Measurements from ENCODE around the gene RPTOR. TPM values are rescaled to one million over a fixed set of nuclear protein-coding genes. Genes with fewer than 3 reads are reported as not detected.

RPTOR gene
- total RNA-seq, 4 donors from 2014 or later, result 34.1 to 65.8 (median 43.6) TPM

DNA sequence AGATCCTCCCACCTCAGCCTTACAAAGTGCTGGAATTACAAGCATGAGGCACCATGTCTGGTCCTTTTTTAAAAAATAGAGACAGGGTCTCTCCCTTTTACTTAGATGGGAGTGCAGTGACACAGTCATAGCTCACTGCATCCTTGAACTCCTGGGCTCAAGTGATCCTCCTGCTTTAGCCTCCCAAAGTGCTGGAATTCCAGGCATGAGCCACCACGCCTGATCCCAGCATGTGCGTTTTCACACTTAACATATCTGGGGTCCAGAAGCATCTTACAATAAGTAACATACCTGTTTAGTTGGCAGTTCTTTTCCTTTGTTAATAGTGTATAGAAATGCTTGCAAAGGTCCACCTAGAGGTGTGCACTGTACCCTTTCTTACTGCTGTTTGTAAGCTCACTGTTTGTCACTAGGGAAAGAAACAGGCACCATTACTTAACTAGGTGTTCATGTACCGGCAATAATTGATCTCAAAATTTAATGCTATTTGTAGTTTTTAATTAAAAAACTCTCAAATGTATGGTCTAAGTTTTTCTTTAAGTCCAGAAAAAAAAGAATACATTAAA lies 221.7 kb downstream of the RPTOR start:
- intact Hi-C loops (cut with DNase I), result no loop called here
- Histone ChIP-seq H3K36me3 (peaks cover 0 to 11% (median 0%) of the 10 kb centered on the region in 4 donors), H3K4me3 (no peak overlapping the region), H3K4me1 (no peaks in the 10 kb centered on the region), H3K9me3 (no peaks in the 10 kb centered on the region), H3K27ac (replicated peaks in 1 of 4) (no peak overlapping the region), H3K27me3 (no peaks in the 10 kb centered on the region)
- no peak for DNase-seq (ENCODE audit: extremely low spot score)
- 95% methylated on average over 3 of the region's 3 CpGs for WGBS
- TF ChIP-seq, protein P1, sequence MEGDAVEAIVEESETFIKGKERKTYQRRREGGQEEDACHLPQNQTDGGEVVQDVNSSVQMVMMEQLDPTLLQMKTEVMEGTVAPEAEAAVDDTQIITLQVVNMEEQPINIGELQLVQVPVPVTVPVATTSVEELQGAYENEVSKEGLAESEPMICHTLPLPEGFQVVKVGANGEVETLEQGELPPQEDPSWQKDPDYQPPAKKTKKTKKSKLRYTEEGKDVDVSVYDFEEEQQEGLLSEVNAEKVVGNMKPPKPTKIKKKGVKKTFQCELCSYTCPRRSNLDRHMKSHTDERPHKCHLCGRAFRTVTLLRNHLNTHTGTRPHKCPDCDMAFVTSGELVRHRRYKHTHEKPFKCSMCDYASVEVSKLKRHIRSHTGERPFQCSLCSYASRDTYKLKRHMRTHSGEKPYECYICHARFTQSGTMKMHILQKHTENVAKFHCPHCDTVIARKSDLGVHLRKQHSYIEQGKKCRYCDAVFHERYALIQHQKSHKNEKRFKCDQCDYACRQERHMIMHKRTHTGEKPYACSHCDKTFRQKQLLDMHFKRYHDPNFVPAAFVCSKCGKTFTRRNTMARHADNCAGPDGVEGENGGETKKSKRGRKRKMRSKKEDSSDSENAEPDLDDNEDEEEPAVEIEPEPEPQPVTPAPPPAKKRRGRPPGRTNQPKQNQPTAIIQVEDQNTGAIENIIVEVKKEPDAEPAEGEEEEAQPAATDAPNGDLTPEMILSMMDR (IDR thresholded peaks at IDR 0.05), result no peak
- no peak for TF ChIP-seq POLR2A (IDR thresholded peaks at IDR 0.05; ENCODE audit: low read depth)
- TF ChIP-seq POLR2AphosphoS5 (IDR thresholded peaks at IDR 0.05), result no peak
- TF ChIP-seq EP300 (IDR thresholded peaks at IDR 0.05), result no peak

DNA sequence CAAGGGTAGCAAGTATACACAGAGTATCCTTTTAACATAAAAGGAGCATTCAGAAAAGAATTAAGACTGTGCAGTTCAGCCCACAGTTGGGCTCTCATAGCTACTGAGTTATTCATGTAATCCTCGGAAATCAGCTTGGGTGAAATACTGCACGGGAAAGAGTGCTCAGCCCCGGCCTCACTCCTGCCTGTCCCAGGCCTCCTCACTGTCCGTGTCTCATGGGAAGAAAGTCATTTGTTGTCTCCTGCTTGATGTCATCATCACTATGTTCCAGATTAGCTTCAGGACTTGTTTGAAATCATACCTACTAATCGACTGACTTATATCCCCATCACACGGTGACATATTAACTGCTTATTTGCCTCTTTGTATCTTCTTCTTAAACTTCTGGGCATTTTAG lies 223.8 kb downstream of the RPTOR start:
- Histone ChIP-seq H3K27ac (replicated peaks in 1 of 4) (no peak overlapping the region), H3K9me3 (no peaks in the 10 kb centered on the region), H3K36me3 (peaks cover 0 to 11% (median 0%) of the 10 kb centered on the region in 4 donors), H3K27me3 (no peaks in the 10 kb centered on the region), H3K4me3 (no peak overlapping the region), H3K4me1 (peaks cover 6 to 14% (median 13%) of the 10 kb centered on the region in 4 donors)
- TF ChIP-seq EP300 (IDR thresholded peaks at IDR 0.05) (no peak), POLR2A (IDR thresholded peaks at IDR 0.05; ENCODE audit: low read depth) (no peak), POLR2AphosphoS5 (IDR thresholded peaks at IDR 0.05) (no peak)
- TF ChIP-seq, protein P1 (IDR thresholded peaks at IDR 0.05), result no peak
- 73% methylated on average over 6 of the region's 6 CpGs for WGBS
- intact Hi-C loops (cut with DNase I), result no loop called here
- no peak for DNase-seq (ENCODE audit: extremely low spot score)

DNA sequence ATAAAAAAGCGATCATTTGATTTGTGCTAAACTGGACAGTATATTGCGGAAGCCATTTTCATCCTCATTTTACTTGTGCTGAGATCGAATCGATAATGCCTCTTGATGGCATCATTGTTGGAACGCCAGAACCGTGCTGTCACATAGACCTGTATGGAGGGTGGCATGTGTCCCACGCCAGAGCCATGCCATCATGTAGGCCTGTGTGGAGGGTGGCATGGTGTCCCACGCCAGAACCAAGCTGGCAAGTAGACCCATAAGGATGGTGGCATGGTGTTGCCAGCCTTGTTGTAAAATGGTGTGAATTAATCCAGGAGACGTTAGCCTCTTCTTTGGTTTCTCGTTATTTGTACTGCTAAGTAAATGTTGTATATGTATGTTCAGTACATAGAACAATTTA lies 224.3 kb downstream of the RPTOR start:
- 95% methylated on average over 10 of the region's 10 CpGs for WGBS
- TF ChIP-seq, protein P1 (IDR thresholded peaks at IDR 0.05), result no peak
- TF ChIP-seq EP300 (IDR thresholded peaks at IDR 0.05), result no peak
- no peak for TF ChIP-seq POLR2A (IDR thresholded peaks at IDR 0.05; ENCODE audit: low read depth)
- TF ChIP-seq POLR2AphosphoS5 (IDR thresholded peaks at IDR 0.05), result no peak
- Histone ChIP-seq H3K4me1 (peaks cover 10 to 20% (median 18%) of the 10 kb centered on the region in 4 donors), H3K4me3 (no peak overlapping the region), H3K9me3 (no peaks in the 10 kb centered on the region), H3K36me3 (peaks cover 0 to 11% (median 0%) of the 10 kb centered on the region in 4 donors), H3K27ac (replicated peaks in 1 of 4) (no peak overlapping the region), H3K27me3 (no peaks in the 10 kb centered on the region)
- DNase-seq (ENCODE audit: extremely low spot score), result no peak
- intact Hi-C loops (cut with DNase I), result no loop called here

DNA sequence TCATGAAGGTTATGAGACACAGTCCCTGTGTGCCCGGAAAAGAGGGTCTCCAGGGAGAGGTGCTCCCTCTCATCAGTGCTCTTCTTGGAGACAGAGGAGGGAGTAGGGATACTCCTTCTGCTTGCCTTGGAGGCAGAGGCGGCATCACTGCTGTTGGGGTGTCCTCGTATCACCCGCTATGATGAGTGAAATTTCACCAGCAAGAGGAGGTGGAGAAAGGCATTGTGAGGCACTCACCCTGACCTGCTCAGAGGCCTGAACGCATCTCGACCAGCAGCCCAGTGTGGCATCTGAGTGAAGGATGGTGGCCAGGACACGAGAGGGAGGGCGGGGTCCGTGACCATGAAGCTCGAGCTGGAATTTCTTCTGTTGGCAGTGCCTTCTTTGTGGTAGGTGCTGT lies 224.9 kb downstream of the RPTOR start:
- 98% methylated on average over 8 of the region's 10 CpGs for WGBS
- no peaks in the 10 kb centered on the region for H3K9me3 ChIP-seq

More for the DNA sequence above, 224.9 kb downstream of the RPTOR start:
- TF ChIP-seq EP300 (IDR thresholded peaks at IDR 0.05), result no peak
- no peak for TF ChIP-seq POLR2AphosphoS5 (IDR thresholded peaks at IDR 0.05)
- no peak for TF ChIP-seq POLR2A (IDR thresholded peaks at IDR 0.05; ENCODE audit: low read depth)
- TF ChIP-seq, protein P1 (IDR thresholded peaks at IDR 0.05), result no peak
- peaks cover 12 to 26% (median 24%) of the 10 kb centered on the region in 4 donors for H3K4me1 ChIP-seq
- intact Hi-C loops (cut with DNase I), result no loop called here
- H3K27ac ChIP-seq (replicated peaks in 1 of 4), result no peak overlapping the region
- H3K27me3 ChIP-seq, result no peaks in the 10 kb centered on the region
- peaks cover 0 to 11% (median 0%) of the 10 kb centered on the region in 4 donors for H3K36me3 ChIP-seq
- no peak overlapping the region for H3K4me3 ChIP-seq
- DNase-seq (ENCODE audit: extremely low spot score), result no peak

All from esophagus muscularis mucosa (tissue), 4 donors.